NOMO-1 treated with dmso at 0.1 percent for 144 hours (cell line): ENCODE measurements around the gene RTN4R.
"Not testable (repeated sequence)": the region's sequence is repeated elsewhere in the genome, so short reads cannot be mapped to it uniquely, and the experiment has no call there.

Experiments
- DNase-seq: peaks from one replicate; lab custom pipeline; 2025; ENCODE audit not compliant: unreplicated experiment; lab: John Stamatoyannopoulos, UW

The RTN4R gene

GRCh38 chr22:20272700-20273099 is 4.6 kb upstream of the RTN4R start:
- DNase-seq, result no peak

DNA sequence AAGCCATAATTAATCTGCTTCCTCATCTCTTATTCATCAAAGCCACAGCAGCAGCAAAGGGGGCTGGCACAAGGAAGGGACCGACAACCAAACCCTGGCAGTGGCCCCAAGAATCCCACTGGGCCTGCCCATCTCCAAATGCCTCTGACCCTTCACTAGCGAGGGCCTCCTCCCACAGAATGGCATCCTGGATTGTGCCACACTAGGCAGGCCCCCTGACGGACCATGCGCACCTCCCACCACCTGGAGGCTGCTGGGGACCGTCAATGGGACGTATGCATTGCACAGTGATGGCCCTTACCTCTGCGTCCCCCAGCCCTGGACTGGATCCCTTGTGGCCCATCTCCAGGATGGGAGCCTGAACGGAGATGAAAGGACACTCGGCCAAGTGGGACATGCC is 4.1 kb upstream of the RTN4R start:
- no peak for DNase-seq

GRCh38 chr22:20271114-20271994 is 3.2 kb upstream of the RTN4R start:
- DNase-seq, result no peak

DNA sequence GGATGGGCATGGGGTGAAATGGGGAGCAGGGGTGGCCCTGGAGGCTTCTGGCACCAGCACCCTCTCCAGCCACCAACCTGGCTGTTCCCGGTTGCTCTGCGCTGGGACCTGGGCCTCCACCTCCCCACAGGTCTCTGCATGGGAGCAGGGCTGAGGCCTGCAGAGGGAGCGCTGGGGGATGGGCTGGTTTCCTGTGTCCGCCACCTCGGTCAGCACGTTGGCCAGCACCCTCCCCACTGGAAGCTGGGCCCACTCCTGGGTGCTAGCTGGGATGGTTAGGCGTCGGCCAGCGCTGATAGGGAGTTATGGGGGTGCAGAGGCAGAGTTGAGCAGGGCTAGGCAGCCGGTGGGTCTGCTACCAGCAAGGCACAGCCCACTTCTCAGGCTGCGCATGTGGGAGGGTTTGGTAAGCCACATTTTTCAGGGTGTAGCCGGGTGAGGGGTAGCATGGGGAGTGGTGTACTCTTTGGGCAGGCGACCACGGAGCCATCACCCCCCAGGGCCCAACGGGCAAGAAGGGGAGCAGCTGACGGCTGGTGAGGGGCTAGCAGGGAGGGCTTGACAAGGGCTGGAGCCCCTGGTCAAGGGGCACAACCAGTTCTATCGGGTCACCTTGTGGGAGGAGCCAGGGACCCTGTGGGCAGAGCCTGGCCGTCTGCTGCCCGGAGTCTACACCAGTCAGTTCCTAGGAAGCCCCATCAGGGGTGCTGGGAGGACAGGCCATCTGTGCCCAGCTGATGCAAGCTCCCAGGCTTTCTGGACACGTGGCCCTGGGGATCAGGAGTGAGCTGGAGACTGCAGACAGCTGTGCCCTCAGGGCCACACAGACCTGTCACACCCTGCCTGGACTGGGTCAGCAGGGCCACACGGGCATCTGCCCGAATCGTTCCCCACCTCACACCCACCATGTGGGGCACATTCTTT is 2.3 kb upstream of the RTN4R start:
- DNase-seq, result not testable (repeated sequence)

DNA sequence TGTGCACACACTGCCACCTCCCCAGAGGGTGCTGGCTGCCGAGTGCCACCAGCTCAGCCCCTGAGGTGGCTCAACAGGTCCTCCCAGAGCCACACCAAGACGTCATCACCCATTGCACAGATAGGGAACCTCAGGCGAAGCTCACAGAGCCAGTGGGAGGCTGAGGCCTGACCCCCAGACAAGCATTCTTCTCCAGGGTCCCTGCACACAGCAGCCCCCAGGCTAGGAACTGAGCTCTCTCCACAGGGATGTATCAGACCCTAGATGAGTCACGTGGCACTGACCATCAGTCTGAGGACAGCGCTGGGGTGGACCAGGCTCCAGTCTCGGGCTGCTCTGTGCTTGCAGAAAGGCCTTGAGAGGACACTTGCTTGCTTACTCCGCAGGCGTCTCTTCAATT is 1.6 kb upstream of the RTN4R start:
- DNase-seq, result not testable (repeated sequence)

DNA sequence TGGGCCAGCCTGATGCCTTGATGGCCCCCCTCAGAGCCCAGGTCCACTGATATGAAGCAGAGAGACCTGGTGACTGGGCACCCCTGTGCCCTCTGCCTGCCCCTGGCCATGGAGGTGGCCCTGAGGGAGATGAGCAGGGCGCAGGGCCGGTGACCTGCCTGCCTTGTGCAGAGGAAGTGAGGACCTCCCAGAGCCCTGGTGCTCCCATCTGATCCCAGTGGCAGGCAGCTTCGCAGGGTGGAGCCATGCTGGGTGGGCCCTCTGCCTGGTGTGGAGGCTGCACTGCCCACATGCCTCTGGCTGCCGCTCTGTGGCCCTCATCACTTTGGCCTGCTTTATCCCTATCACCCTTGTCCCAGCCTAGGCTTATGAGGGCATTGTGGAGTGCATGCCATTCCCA is 1.1 kb upstream of the RTN4R start:
- DNase-seq, result not testable (repeated sequence)

DNA sequence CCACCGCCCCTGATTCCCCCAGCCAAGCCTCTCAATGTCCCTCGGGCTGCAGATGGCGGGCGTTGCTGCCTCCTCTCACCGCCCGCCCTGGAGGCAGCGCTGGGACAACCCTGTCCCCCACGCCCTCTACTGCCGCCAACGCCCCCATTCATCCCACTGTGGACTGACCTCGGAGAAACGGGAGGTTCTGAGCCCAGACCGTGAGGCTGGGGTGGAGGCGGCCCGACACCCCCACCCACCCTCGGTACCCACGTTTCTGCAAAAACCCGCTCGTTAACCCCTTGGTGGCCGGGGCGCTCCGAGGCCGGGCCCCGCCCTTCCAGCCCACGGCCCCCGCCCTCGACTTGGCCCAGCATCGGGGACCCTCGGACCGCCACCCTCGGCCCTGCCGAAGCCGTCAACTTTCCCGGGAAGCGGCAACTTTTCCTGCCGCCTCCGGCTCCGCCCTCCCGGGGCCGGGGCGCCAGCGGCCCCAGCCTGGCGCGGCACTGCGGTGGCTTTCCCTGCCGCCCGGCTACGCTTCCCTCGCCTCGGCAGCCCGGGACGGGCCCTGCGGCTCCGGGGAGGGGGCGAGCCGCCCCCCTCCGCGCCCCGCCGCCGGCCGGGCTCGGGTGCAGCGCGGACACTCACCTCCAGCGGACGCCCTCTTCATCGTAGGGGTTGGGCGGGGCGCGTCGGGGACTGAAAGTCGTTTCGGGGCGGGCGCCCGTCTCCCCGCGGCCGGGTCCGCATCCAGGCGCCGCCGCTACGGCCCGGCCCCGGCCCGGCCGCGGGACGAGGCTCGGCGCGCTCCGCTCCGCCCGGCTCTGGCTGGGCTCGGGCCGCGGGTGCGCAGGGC is 458 bp downstream of the RTN4R start:
- no peak for DNase-seq

DNA sequence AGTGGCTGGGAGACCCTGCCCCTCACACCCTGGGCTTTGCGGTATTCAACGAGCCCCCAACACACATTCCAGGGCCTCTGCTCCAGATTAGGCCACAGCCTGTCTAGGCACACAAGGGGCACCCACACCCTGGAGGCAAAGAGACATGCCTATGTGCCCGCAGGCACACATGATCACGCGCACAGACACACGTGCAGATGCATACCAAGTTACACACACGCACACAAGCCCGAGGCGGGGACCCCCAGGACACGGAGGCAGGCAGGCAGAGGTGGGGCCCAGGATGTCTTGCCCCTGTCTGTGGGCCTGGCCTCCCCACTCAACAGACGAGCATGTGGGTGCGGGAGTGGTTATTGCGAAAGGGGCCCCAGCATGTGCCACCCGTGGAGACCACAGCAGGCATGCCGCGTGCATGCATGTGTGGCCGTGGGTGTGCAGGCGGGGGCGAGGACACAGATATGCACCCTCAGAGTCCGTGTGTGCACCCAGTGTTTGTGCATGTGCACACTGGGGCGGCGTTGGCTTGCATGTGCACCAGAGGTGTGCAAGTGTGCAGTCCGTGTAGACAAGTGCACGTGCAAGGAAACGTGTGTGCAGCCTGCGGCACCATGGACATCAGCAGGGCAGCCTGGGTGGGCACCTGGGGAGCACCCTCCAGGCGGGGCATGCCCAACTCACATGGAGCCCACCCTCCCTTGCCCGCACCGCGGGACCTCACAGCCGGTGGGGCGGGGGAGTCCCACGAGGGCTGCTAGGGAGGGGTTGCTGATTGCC is 1.3 kb downstream of the RTN4R start:
- not testable (repeated sequence) for DNase-seq

DNA sequence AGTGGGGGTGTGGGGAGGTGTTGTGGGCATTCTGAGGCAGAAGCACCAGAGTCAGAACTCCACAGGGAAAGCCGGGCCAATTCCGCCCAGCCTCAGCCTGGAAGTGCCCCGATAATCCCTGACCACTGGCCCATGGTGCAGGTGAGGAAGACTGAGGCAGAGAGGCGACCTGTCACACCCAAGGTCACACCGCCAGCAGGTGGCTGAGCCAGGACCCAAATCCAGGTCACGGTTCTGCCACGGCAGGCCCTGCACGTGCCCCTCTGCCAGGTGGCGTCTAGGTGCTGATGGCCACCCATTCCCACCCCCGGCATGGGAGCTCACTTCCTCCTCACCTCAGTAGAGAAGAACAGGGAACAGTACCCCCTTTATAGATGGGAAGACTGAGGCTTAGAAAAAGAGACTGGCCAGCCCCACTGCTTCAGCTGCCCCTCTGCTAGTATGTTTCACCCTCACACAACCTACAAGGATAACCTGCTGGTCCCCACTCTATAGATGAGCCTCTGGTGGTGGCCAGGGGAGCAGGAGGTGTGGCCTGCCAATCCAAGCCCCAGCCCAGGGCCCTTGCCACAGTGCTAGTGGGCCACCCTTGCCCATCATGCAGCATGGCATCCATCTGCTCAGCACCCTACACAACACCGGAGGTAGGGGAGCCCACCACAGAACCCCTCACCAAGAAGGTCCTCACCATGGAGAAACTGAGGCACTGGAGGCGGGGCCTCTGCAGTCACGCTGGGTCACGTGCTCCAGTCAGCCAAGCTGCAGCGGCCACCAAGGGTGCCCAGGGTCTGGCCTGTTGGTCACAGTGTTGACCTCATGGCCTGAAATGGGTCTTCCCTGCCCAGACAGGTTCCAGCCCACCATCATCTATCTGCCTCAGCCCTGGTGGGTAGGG is 2.1 kb downstream of the RTN4R start:
- not testable (repeated sequence) for DNase-seq

GRCh38 chr22:20264614-20265452 is 3.3 kb downstream of the RTN4R start:
- DNase-seq, result no peak

GRCh38 chr22:20263404-20264281 is 4.5 kb downstream of the RTN4R start:
- DNase-seq, result not testable (repeated sequence)

DNA sequence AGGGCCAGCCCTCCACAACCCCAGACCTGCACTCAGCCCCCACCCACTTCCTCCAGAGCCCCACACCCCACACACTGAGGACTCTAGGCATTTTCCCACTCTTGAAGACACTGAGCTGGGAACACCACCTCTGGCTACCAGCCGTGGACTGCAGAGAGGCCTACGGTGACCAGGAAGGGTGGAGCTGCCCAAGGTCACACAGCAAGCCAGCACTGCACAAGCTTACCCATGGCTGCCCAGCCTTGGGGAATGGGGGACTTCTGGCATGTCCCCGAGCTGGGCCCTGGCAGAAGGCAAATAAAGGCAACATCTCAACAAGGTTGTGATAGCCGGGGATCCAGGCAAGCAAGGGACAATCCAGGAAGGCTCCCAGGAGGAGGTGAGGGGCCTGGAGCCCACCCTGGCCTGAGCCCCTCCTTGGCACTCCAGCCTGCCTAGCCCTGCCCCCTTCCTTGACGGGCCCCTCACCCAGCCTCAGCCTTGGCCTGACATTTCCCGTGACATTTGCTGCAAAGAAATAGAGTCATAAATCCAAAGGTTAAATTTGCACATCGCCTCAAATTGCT is 5.5 kb downstream of the RTN4R start:
- DNase-seq, result no peak

DNA sequence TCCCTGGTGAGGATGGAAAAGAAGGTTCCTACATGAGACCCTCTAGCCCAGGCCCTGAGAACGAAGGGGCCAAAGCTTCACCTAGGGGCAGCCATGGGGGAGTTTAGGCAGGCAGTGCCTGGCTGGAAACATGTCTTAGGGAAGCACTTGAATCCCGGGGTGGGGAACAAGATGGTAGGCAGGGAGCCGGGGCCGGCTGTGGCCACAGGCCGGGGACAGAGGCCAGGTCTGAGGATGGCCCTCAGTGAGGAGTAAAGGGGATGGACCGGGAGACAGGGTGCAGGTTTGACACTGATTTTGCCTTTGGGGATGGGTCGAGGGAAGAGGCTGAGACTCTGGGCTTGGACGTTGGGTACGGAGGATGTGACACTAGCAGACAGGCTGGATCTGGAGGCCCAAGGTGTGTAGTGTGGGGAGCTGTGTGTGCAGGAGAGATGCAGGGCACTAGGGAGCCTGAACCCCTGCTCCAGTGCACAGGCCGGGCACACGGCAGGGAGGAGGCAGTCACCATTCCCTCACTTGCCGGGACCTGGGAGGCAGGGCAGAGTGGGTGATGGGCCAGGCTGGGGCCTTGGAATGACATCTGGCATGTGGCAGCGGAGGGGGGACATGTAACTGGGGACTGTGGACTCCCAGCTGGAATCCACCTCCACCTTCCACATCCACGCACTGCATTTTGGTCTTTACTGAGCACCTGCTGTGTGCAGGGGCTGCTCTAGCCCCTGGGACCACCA is 6.1 kb downstream of the RTN4R start:
- DNase-seq, result no peak

- no peak for DNase-seq
Observed at GRCh38 chr22:20260071-20260765, 7.9 kb downstream of the RTN4R start.

GRCh38 chr22:20259327-20259688 is 8.8 kb downstream of the RTN4R start:
- no peak for DNase-seq
